Esophagus muscularis mucosa (tissue), 4 donors: ENCODE results near the gene NAXE. TPM values are rescaled to one million over a fixed set of nuclear protein-coding genes. Genes with fewer than 3 reads are reported as not detected.
A peak's percentile ranks its signal among the peaks of the same experiment; 100 is the strongest.

Experiments
- DNase-seq: peaks from one replicate; pipeline ENCODE4 v3.0.0-alpha.2; 2017; ENCODE audit errors: extremely low spot score
- H3K27ac ChIP-seq, 4 donors: fragments of 200-600 bp; sonication (generic); replicated peaks in 1 of 4; 1 replicate in 3 of 4; 2 replicates in 1 of 4; pipeline ENCODE4 v1.5.1; 2016 to 2019; ENCODE audit warnings: mild to moderate bottlenecking in 1 of 4
- H3K27me3 ChIP-seq, 4 donors: fragments of 200-600 bp; sonication (generic); one replicate each; pipeline versions ENCODE4 v1.5.1 to v1.6.0; 2016 to 2019
- H3K36me3 ChIP-seq, 4 donors: fragments of 200-600 bp; sonication (generic); one replicate each; pipeline ENCODE4 v1.5.1; 2016 to 2019
- H3K4me1 ChIP-seq, 4 donors: fragments of 200-600 bp; sonication (generic); one replicate each; pipeline ENCODE4 v1.5.1; 2016 to 2019
- H3K4me3 ChIP-seq, 4 donors: fragments of 200-600 bp; sonication (generic); 1 replicate in 2 of 4; 2 replicates in 2 of 4; pipeline ENCODE4 v1.5.1; 2016 to 2019; ENCODE audit warnings: mild to moderate bottlenecking in 4 of 4, moderate library complexity in 1 of 4
- H3K9me3 ChIP-seq, 4 donors: fragments of 200-600 bp; sonication (generic); 1 replicate in 3 of 4; 2 replicates in 1 of 4; pipeline ENCODE4 v1.5.1; 2016 to 2019
- CTCF ChIP-seq, 3 experiments: fragments of 200-600 bp in 2 of 3; fragments of 450-650 bp in 1 of 3; sonication (generic) in 2 of 3; IDR thresholded peaks; one replicate each; pipeline ENCODE4 v1.5.1; 2017 to 2019; ENCODE audit warnings: antibody characterized with exemption in 3 of 3, mild to moderate bottlenecking in 2 of 3, moderate library complexity in 1 of 3
- EP300 ChIP-seq: sonication (generic); formaldehyde crosslinking; IDR thresholded peaks from one replicate; pipeline ENCODE4 v1.6.1; 2017; ENCODE audit warnings: antibody characterized with exemption
- POLR2A ChIP-seq: fragments of 450-650 bp; IDR thresholded peaks from one replicate; pipeline ENCODE4 v1.6.1; 2017; ENCODE audit warnings: antibody characterized with exemption, moderate library complexity, mild to moderate bottlenecking, low read depth
- POLR2AphosphoS5 ChIP-seq, 2 donors: sonication (generic); formaldehyde crosslinking; IDR thresholded peaks; one replicate each; pipeline ENCODE4 v1.6.1; 2017; ENCODE audit warnings: antibody characterized with exemption in 2 of 2
- WGBS: methylation state at CpG from one replicate; pipeline ENCODE4 v1.1.5; 2018; 5-methylcytosine and 5-hydroxymethylcytosine counted together
- intact Hi-C: fragments of 100-400 bp; cut with DNase I; formaldehyde crosslinking; loops from one replicate; pipeline ENCODE4 v1.15.1; 2023
- total RNA-seq, 4 donors: library from RNA; depleted of rRNA; stranded (reverse); fragments of >200 nt; gene quantifications; one replicate each; pipeline versions ENCODE4 v1.1.0 to v1.2.1, GENCODE V29; 2016

NAXE gene
- total RNA-seq, 4 donors from 2014 or later: 73.5 to 98.0 (median 85.2) TPM

GRCh38 chr1:156571261-156571852 is 20.2 kb upstream of the NAXE start:
- Histone ChIP-seq H3K4me1 (peaks cover 7 to 17% (median 13%) of the 10 kb centered on the region in 4 donors), H3K9me3 (no peaks in the 10 kb centered on the region), H3K27me3 (peaks cover 0 to 8% (median 0%) of the 10 kb centered on the region in 4 donors), H3K4me3 (no peak overlapping the region), H3K36me3 (no peaks in the 10 kb centered on the region), H3K27ac (no peak overlapping the region)
- intact Hi-C loops: loop anchor here (5.0 kb wide), 1 partner anchor 54 kb away; no protein-coding TSS in a partner anchor
- no peak for DNase-seq
- WGBS: 8% methylated on average over 4 of the region's 4 CpGs
- TF ChIP-seq EP300 (no peak), POLR2AphosphoS5 (IDR thresholded peaks at IDR 0.05) (no peak), POLR2A (no peak), CTCF (IDR thresholded peaks at IDR 0.05) (no peak)

GRCh38 chr1:156571919-156572662 is 19.5 kb upstream of the NAXE start, which contains the start of gene IQGAP3:
Gene IQGAP3, minus strand, starts transcription at chr1:156572565. Its CDS starts 36 bp downstream, at chr1:156572529.
- WGBS: under 1% methylated on average over 37 of the region's 38 CpGs
- H3K9me3 ChIP-seq: no peaks in the 10 kb centered on the region
- DNase-seq: no peak
- intact Hi-C loops: loop anchor here (5.0 kb wide), 1 partner anchor 55 kb away; no protein-coding TSS in a partner anchor
- H3K36me3 ChIP-seq: no peaks in the 10 kb centered on the region
- H3K27ac ChIP-seq: no peak within 1 kb of the TSS
- peaks cover 7 to 17% (median 13%) of the 10 kb centered on the region in 4 donors for H3K4me1 ChIP-seq
- TF ChIP-seq POLR2AphosphoS5 (IDR thresholded peaks at IDR 0.05) (peak; percentile 56 to 67), CTCF (IDR thresholded peaks at IDR 0.05) (peak in 1 of 3 experiments; percentile 19), POLR2A (no peak)
- H3K27me3 ChIP-seq: peaks cover 0 to 8% (median 0%) of the 10 kb centered on the region in 4 donors
- H3K4me3 ChIP-seq: peak within 1 kb of the TSS; percentile 44 to 57 (median 49)

- Histone ChIP-seq H3K4me3 (peak overlapping the region; percentile 44 to 57 (median 49)), H3K27me3 (peaks cover 0 to 8% (median 0%) of the 10 kb centered on the region in 4 donors), H3K36me3 (no peaks in the 10 kb centered on the region), H3K9me3 (no peaks in the 10 kb centered on the region), H3K4me1 (peaks cover 7 to 17% (median 13%) of the 10 kb centered on the region in 4 donors), H3K27ac (no peak overlapping the region)
- TF ChIP-seq POLR2AphosphoS5 (IDR thresholded peaks at IDR 0.05): no peak
- no peak for TF ChIP-seq EP300
- no peak for TF ChIP-seq CTCF (IDR thresholded peaks at IDR 0.05)
- no peak for TF ChIP-seq POLR2A
- 30% methylated on average over 10 of the region's 10 CpGs for WGBS
- intact Hi-C loops: loop anchor here (5.0 kb wide), 1 partner anchor 55 kb away; no protein-coding TSS in a partner anchor
- DNase-seq: no peak
Measured at GRCh38 chr1:156572663-156573018, 18.9 kb upstream of the NAXE start.

- H3K4me3 ChIP-seq: no peak overlapping the region
- no peaks in the 10 kb centered on the region for H3K36me3 ChIP-seq
- no peak for DNase-seq
- intact Hi-C loops: loop anchor here (5.0 kb wide), 1 partner anchor 57 kb away; no protein-coding TSS in a partner anchor
- 30% methylated on average over 2 of the region's 2 CpGs for WGBS
- no peak overlapping the region for H3K27ac ChIP-seq
- H3K9me3 ChIP-seq: no peaks in the 10 kb centered on the region
- TF ChIP-seq POLR2A (no peak), EP300 (no peak), CTCF (IDR thresholded peaks at IDR 0.05) (no peak), POLR2AphosphoS5 (IDR thresholded peaks at IDR 0.05) (no peak)
- H3K27me3 ChIP-seq: peaks cover 0 to 8% (median 0%) of the 10 kb centered on the region in 4 donors
- peaks cover 7 to 17% (median 13%) of the 10 kb centered on the region in 4 donors for H3K4me1 ChIP-seq
Measured at GRCh38 chr1:156574039-156574633, 17.4 kb upstream of the NAXE start.
